GM23248 (cell line): ENCODE results near the gene HEATR5B. TPM values are rescaled to one million over a fixed set of nuclear protein-coding genes. Genes with fewer than 3 reads are reported as not detected.

Experiments
- DNase-seq: peaks from one replicate; pipeline ENCODE4 v3.0.0-alpha.2; 2015
- H2AFZ ChIP-seq: fragments of 200-600 bp; sonication (generic); 2 replicates; pipeline ENCODE4 v1.6.1; 2016; ENCODE audit warnings: antibody characterized with exemption
- H3F3A ChIP-seq: fragments of 200-600 bp; sonication (generic); 2 replicates; pipeline ENCODE4 v1.6.1; 2016; ENCODE audit warnings: mild to moderate bottlenecking, antibody characterized with exemption, mixed run types; ENCODE audit not compliant: insufficient read depth
- H3K27ac ChIP-seq: fragments of 200-600 bp; sonication (generic); 2 replicates; pipeline ENCODE4 v1.5.1; 2016; ENCODE audit warnings: mild to moderate bottlenecking
- H3K27me3 ChIP-seq: fragments of 200-600 bp; sonication (generic); replicated peaks from 2 replicates; pipeline ENCODE4 v1.6.1; 2016; ENCODE audit warnings: mild to moderate bottlenecking; ENCODE audit not compliant: insufficient read depth
- H3K36me3 ChIP-seq: fragments of 200-600 bp; sonication (generic); 2 replicates; pipeline ENCODE4 v1.6.1; 2016; ENCODE audit warnings: low read depth, mild to moderate bottlenecking
- H3K4me1 ChIP-seq: fragments of 200-600 bp; sonication (generic); 2 replicates; pipeline ENCODE4 v1.6.1; 2016; ENCODE audit warnings: mild to moderate bottlenecking; ENCODE audit not compliant: insufficient read depth
- H3K4me2 ChIP-seq: fragments of 200-600 bp; sonication (generic); one replicate; pipeline ENCODE4 v1.6.1; 2016; ENCODE audit warnings: mild to moderate bottlenecking; ENCODE audit not compliant: unreplicated experiment
- H3K4me3 ChIP-seq: fragments of 200-600 bp; sonication (generic); 2 replicates; pipeline ENCODE4 v1.5.1; 2016; ENCODE audit warnings: mild to moderate bottlenecking
- H3K79me2 ChIP-seq: fragments of 200-600 bp; sonication (generic); 2 replicates; pipeline ENCODE4 v1.6.1; 2016; ENCODE audit warnings: mild to moderate bottlenecking; ENCODE audit not compliant: insufficient read depth
- H3K9ac ChIP-seq: fragments of 200-600 bp; sonication (generic); 2 replicates; pipeline ENCODE4 v1.6.1; 2016; ENCODE audit warnings: mild to moderate bottlenecking
- H3K9me2 ChIP-seq: fragments of 200-600 bp; sonication (generic); 2 replicates; pipeline ENCODE4 v1.6.1; 2016; ENCODE audit warnings: mixed run types, mild to moderate bottlenecking, moderate library complexity; ENCODE audit not compliant: insufficient read depth
- H3K9me3 ChIP-seq: fragments of 200-600 bp; sonication (generic); one replicate; pipeline ENCODE4 v1.6.1; 2017; ENCODE audit warnings: low read depth
- H4K20me1 ChIP-seq: fragments of 200-600 bp; sonication (generic); 2 replicates; pipeline ENCODE4 v1.6.0; 2016; ENCODE audit not compliant: insufficient read depth
- EZH2 ChIP-seq: fragments of 200-600 bp; sonication (generic); IDR thresholded peaks from 2 replicates; pipeline ENCODE4 v1.6.1; 2018; ENCODE audit warnings: antibody characterized with exemption, mild to moderate bottlenecking; ENCODE audit not compliant: insufficient read depth, poor library complexity, severe bottlenecking
- EZH2phosphoT487 ChIP-seq: fragments of 200-600 bp; sonication (generic); IDR thresholded peaks from 2 replicates; pipeline ENCODE4 v1.6.1; 2018; ENCODE audit warnings: antibody characterized with exemption, moderate library complexity, mild to moderate bottlenecking, low read depth; ENCODE audit not compliant: insufficient read depth
- WGBS, 2 experiments: methylation state at CpG; one replicate each; pipeline ENCODE4 v1.1.6; 2015 to 2017; ENCODE audit warnings: low lambda C conversion rate in 2 of 2, low coverage in 1 of 2; ENCODE audit errors: missing lambda C conversion rate in 2 of 2; 5-methylcytosine and 5-hydroxymethylcytosine counted together
- in situ Hi-C: fragments of 300-500 bp; cut with MboI; formaldehyde crosslinking; loops from 2 replicates; pipeline ENCODE4 v1.15.0; 2020
- polyA plus RNA-seq: library from polyadenylated mRNA; unstranded; fragments of >200 nt; fragmentation: Nextera tagmentation; extraction: Ambion mirVana; gene quantifications from 2 replicates; pipeline ENCODE4 v1.2.1, GENCODE V29; 2016
- total RNA-seq: library from RNA; depleted of rRNA; stranded (reverse); fragments of >200 nt; shearing (Covaris generic); gene quantifications from 2 replicates; pipeline ENCODE4 v1.2.3, GENCODE V29; 2014

HEATR5B gene
- total and polyA plus RNA-seq, 2 experiments from 2014 or later = 5.3 to 17.0 TPM

- no peak overlapping the region for H3K27ac ChIP-seq
- H3K9ac ChIP-seq = no peak overlapping the region
- H3K4me3 ChIP-seq = no peak overlapping the region
- in situ Hi-C loops = no loop called here
- H3F3A ChIP-seq = no peaks in the 10 kb centered on the region
- no peaks in the 10 kb centered on the region for H3K79me2 ChIP-seq
- H3K27me3 ChIP-seq = no peaks in the 10 kb centered on the region
- no peaks in the 10 kb centered on the region for H3K4me1 ChIP-seq
- TF ChIP-seq EZH2 = no peak
- TF ChIP-seq EZH2phosphoT487 = no peak
- peaks cover 33% of the 10 kb centered on the region for H3K36me3 ChIP-seq
- no peak overlapping the region for H2AFZ ChIP-seq
- H4K20me1 ChIP-seq = no peaks in the 10 kb centered on the region
- no peak overlapping the region for H3K4me2 ChIP-seq
- DNase-seq = no peak
- H3K9me3 ChIP-seq = no peaks in the 10 kb centered on the region
- WGBS, 2 experiments = 96 to 99% methylated on average over 3 of the region's 3 CpGs
- no peaks in the 10 kb centered on the region for H3K9me2 ChIP-seq
These were observed 44.6 kb downstream of the HEATR5B start for GRCh38 chr2:37039580-37039979.

GRCh38 chr2:37037771-37038170 lies 46.4 kb downstream of the HEATR5B start:
- 58 to 62% methylated on average over 2 of the region's 2 CpGs for WGBS, 2 experiments
- TF ChIP-seq EZH2phosphoT487 = no peak
- no peak for TF ChIP-seq EZH2
- Histone ChIP-seq H3K27me3 (no peaks in the 10 kb centered on the region), H3K4me3 (no peak overlapping the region), H3K27ac (no peak overlapping the region), H3F3A (no peaks in the 10 kb centered on the region), H4K20me1 (no peaks in the 10 kb centered on the region), H3K9me2 (no peaks in the 10 kb centered on the region), H2AFZ (no peak overlapping the region), H3K9me3 (no peaks in the 10 kb centered on the region), H3K9ac (no peak overlapping the region), H3K36me3 (peaks cover 33% of the 10 kb centered on the region), H3K4me2 (no peak overlapping the region), H3K4me1 (no peaks in the 10 kb centered on the region), H3K79me2 (no peaks in the 10 kb centered on the region)
- no peak for DNase-seq
- in situ Hi-C loops = no loop called here

GRCh38 chr2:37029758-37030157 lies 54.4 kb downstream of the HEATR5B start:
- H3K9me3 ChIP-seq = no peaks in the 10 kb centered on the region
- 98 to 99% methylated on average over 8 of the region's 8 CpGs for WGBS, 2 experiments
- H3K79me2 ChIP-seq = no peaks in the 10 kb centered on the region
- no peaks in the 10 kb centered on the region for H3K27me3 ChIP-seq
- no peaks in the 10 kb centered on the region for H3K9me2 ChIP-seq
- H3K9ac ChIP-seq = no peak overlapping the region
- H4K20me1 ChIP-seq = no peaks in the 10 kb centered on the region
- no peak overlapping the region for H2AFZ ChIP-seq
- DNase-seq = no peak
- TF ChIP-seq EZH2 = no peak
- TF ChIP-seq EZH2phosphoT487 = no peak
- H3K4me2 ChIP-seq = no peak overlapping the region
- no peak overlapping the region for H3K27ac ChIP-seq
- H3K4me3 ChIP-seq = no peak overlapping the region
- in situ Hi-C loops = no loop called here
- H3F3A ChIP-seq = no peaks in the 10 kb centered on the region
- peaks cover 33% of the 10 kb centered on the region for H3K36me3 ChIP-seq
- no peaks in the 10 kb centered on the region for H3K4me1 ChIP-seq

- H3K4me1 ChIP-seq = peaks cover 4% of the 10 kb centered on the region
- no peaks in the 10 kb centered on the region for H4K20me1 ChIP-seq
- no peak overlapping the region for H3K9ac ChIP-seq
- H3K4me2 ChIP-seq = no peak overlapping the region
- H3K9me2 ChIP-seq = no peaks in the 10 kb centered on the region
- no peaks in the 10 kb centered on the region for H3K9me3 ChIP-seq
- no peak overlapping the region for H3K27ac ChIP-seq
- no peak overlapping the region for H2AFZ ChIP-seq
- 54 to 74% methylated on average over 5 of the region's 5 CpGs for WGBS, 2 experiments
- peaks cover 33% of the 10 kb centered on the region for H3K36me3 ChIP-seq
- DNase-seq = peak; percentile 11
- no peak overlapping the region for H3K4me3 ChIP-seq
- TF ChIP-seq EZH2phosphoT487 = no peak
- no peak for TF ChIP-seq EZH2
- no peaks in the 10 kb centered on the region for H3K27me3 ChIP-seq
- in situ Hi-C loops = no loop called here
- no peaks in the 10 kb centered on the region for H3F3A ChIP-seq
- no peaks in the 10 kb centered on the region for H3K79me2 ChIP-seq
These were observed 58.1 kb downstream of the HEATR5B start for GRCh38 chr2:37026050-37026449.
